HG03432 (cell line): ENCODE results near the gene DENND5B.
"Not testable (repeated sequence)": the region's sequence is repeated elsewhere in the genome, so short reads cannot be mapped to it uniquely, and the experiment has no call there.

Experiments used
- ATAC-seq: cut with Tn5 transposase; IDR thresholded peaks from one replicate; pipeline ENCODE4 v1.9.1; 2021; ENCODE audit warnings: mild to moderate bottlenecking, moderate library complexity; ENCODE audit not compliant: unreplicated experiment

The DENND5B gene

DNA sequence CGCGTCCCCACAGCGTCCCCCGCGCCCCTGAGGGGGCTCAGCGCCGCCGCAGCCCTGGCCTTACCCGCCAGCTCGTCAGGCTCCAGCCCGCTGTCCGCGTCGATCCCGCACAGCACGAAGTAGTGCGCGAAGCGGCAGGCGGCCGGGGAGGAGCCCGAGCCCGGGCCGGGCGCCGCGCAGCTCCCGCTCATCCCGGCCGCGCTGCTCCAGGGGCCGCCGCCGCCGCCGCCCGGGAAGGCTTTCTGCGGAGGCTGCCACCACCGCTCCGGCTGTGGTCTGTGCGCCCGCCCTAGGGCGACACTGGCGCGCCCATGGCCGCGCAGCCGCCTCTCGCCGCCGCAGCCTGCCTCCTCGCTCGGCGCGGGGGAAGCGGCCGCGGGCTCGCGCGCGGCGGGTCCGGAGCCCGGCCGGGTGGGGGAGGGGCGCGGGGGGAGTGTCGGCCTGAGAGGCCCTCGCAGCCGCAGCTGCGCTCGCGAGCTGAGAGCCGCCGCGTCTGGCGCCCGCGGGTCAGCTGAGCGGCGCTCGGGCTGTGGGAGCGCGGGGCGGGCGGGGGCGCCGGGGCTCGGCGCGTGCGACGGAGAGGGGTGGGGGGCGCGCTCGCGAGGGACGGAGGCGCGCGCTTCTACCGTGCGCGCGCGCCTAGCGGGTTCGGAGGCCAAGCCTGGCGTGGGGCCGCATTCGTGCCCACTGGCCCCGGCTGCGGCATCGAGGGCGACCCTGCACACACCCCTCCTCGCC, at the start of gene DENND5B:
Gene DENND5B (minus strand): TSS at position 495 of the 738 bp plus-strand sequence. CDS start 304 bp downstream, at position 191.
- ATAC-seq = peak; percentile 56

DNA sequence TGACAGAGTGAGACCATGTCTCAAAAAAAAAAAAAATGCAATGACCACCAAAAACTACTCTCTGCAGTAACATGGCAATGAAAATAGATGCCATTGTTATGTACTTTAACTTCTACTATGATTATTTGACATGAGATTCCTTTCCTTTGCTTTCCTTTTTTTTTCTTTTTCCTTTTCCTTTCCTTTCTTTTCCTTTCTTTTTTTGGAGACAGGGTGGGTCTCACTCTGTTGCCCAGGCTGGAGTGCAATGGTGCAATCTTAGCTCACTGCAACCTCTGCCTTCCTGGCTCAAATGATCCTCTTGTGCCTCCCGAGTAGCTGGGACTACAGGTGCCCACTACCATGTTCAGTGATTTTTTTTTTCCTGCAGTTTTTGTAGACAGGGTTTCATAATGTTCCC, 43.7 kb upstream of the DENND5B start:
- ATAC-seq = no peak

DNA sequence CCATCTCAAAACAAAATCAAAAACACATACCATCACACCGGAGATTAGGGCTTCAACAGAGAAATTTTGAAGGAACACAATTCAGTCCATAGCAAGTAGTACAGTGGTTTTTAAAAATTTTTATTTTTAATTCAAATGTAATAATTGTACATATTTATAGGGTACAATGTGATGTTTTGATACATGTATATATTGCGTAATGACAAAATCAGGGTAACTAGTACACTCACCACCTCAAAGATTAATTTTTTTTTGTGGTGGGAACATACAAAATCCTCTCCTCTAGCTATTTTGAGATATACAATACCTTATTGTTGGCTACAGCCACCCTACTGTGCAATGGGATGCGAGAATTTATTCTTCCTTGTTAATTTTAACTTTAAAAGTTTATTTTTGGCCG, 42.5 kb upstream of the DENND5B start:
- no peak for ATAC-seq

DNA sequence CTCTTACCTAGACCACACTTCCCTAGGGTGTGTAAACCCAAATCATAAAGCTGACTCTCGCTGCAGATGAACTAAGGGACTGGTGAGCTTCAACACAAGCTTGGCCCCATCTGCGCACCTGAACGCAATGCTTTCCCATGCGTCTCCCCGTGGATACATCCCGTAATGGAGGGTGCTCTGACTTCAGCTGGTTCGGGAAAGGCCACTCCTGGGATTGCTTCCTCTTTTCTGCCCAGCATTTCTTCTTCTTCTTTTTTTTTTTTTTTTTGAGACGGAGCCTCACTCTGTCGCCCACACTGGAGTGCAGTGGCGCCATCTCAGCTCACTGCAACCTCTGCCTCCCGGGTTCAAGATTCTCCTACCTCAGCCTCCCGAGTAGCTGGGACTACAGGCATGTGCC, 40.9 kb upstream of the DENND5B start:
- ATAC-seq = no peak

DNA sequence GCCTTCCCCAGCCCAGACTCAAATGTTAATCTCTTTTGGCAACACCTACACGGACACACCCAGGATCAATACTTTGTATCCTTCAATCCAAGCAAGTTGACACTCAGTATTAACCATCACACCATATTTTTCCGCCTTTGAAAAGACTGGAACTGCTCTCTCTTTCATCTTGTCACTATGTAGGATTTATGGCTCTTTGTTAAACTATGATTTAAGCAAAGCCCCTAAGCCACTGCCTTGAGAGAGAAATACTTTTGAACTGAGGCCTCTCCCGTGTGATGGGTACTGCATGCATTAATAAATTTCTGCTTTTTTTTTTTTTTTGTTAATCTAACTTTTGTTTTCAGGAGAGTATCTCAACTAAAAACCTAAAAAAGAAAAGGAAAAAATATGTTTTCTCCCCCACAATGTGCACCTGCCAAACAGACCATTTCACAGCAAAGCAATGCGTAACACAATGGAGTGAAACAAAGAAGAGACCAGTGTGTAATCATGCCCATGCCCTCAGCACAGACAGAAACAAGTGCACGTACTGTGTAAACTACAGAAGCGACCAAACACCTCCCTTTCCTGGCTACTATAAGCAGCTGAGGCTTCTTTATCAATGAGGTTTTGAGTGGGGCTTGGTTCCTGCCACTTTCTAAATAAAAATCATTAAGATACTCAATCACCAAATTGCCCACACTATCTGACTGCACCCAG, 40.2 kb upstream of the DENND5B start:
- no peak for ATAC-seq

DNA sequence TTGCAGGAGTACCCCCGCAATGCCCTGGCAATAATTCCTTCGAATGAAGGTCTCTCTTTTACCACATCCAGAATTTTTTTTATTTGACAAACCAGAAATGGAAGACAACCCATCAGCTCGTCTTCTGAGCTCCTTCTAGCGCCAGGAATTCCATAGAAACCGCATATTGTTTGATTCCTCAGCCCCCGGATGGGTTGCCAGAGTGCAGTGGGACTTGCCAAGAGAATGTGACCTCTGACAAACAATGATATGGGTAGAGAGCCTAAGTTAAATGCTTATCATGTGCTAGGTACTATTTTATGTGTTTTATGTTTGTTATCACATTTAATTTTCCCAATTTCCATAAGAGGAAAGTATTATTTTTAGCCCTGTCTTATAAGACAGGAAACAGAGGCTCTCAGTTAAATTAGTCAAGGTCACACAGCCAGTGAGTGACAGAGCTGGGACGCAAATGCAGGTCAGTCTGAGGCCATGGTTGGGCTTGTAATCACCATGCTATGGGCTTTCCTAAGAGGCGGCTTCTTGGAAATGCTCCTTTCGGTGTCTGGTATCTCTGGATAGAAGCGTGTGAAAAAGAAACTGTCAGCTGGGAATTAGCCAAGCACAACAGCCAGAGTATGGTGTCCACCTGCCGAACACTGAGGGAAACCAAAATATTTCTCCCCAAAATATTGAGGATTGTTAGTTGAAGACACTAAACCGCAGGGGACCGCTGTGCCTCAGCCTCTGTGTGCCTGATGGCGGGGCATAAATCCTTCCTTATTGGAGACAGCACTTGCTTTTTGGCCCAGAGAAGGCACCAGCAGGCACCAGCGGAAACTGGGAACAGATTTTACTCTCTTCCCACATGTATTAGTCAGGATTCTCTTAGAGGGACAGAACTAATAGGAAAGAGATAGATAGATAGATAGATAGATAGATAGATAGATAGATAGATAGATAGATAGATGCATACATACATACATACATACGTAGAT, 39.1 kb upstream of the DENND5B start:
- ATAC-seq = no peak

DNA sequence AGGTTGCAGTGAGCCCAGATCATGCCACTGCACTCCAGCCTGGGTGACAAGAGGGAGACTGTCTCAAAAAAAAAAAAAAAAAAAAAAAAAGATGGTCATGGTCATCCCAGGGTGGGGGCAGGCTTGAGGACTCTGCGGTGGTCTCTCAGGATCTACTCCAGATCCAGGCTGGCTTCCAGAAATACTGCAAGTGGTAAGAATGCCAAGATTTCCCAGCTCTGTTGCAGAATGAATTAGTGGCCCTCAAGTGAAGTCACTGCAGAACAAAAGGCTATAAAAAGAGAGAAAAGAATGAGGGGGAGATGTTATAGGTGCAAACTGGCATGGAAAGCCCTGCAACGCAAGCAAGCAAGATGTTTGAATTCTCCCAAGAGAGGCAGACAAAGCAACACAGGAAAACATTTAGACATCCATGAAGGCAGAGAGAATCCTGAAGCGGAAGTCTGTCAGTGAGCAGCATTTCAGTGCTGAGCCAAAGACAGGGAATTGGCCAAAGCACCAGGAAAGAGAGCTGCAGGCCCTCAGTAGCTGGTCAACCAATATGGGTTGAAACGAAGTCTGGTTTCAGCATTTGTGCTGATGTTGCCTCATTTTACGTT, 36.6 kb upstream of the DENND5B start:
- no peak for ATAC-seq

DNA sequence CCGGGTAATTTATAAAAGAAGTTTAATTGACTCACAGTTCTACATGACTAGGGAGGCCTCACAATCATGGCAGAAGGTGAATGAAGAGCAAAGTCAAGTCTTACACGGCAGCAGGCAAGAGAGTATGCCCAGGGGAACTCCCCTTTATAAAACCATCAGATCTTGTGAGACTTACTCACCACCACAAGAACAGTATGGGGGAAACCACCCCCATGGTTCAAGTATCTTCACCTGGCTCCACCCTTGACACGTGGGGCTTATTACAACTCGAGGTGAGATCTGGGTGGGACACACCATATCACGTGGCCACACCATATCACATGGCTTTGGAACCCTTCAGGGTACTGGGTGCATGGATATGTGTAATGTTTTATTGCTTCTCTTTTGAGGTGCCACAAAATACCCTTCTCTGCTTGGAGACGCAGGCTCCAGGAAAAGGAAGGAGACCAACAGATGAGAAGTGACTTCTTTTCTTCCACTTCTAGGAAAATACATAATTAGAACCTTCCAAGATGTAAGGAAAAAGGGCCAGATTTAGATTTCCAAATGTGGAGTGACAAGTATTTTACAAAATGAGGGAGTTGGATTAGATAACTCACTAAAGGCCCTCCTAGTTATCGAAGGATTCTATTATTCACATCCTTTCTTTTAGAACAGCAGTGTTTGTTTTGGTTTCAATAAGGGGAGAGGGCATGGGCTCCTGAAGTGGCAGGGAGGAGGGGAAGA, 35.5 kb upstream of the DENND5B start:
- ATAC-seq = no peak

DNA sequence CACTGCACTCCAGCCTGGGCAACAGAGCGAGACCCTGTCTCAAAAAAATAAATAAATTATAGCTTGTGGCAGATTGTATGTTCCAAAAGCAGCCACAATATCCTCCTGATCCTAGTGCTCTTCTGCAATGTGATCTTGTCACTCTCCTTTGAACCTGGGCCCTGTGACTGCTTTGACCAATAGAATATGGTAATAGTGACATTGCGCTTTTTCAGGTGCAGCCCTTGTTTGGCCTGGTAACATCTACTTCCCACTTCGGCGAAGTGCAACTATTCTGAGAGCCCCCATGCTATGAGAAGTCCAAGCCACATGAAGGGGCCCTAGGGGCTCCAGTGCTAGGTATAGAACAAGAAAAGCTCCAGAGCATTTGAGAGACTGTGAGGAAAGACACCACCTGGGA, 31.1 kb upstream of the DENND5B start:
- ATAC-seq = no peak

DNA sequence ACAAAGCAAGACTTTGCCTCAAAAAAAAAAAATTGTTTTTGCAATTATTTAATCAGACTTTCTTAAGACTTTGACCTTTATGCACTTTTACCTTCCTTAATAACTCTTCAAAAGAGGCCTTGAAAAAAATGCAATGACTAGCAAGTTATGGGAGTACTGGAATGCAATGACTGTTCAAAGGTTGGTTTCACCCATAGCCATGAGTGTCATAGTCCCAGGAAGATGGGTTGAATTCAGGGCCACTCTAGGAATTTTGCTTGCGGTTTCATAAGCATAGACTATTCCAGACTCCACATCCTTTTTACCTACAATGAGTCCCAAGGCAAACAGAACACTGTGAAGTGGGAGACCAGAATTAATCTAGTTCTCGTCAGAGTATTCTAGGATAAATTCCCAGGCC, 29.4 kb upstream of the DENND5B start:
- no peak for ATAC-seq

DNA sequence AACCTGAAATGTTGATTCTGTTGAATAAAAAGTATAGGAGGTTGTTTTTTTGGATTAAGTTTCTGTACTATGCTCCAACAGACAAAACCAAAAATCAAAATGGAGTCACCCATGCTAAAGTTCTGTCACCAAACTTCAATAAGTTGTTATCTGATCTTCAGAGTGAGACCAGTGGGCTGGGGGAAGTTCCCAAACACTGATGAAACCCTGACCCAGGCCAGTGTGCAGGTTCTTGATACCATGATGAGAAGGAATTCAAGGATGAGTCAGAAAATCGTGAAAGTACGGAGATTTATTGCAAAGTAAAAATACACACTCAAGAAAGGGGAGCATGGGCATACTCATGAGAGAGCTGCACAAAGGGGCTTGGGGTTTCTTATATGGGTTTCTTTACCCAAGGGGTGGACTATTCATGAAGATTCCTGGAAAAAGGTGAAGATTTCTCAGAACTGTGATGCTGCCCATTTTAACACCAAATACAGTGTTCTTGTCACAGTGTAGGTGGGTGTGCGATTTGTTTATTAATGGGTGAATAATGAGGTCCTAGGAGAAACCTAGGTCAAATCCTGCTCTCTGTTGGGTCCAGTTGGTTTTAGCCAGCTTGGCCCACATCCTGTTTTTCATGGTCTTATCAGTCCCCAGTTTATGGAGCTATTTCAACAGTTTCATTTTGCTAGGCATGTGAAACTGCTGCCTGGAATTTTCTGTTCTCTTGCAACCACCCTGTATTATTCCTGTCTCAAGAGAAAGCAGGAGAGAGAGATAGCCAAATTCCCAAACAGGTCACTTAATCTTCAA, 27.5 kb upstream of the DENND5B start:
- no peak for ATAC-seq

DNA sequence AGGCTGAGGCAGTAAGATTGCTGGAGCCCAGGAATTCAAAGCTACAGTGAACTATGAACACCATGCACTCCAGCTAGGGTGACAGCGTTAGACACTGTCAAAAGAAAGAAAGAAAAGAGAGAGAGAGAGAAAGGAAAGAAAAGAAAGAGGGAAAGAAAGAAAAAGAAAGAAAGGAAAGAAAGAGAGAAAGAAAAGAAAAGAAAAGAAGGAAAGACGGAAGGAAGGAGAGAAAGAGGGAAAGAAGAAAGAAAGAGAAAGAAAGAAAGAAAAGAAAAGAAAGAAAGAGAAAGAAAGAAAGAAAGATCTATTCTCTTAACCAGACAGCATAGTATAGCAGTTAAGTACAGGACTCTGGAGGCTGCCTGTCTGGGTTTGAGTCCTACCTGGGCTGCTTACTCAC, 21.9 kb upstream of the DENND5B start:
- no peak for ATAC-seq

DNA sequence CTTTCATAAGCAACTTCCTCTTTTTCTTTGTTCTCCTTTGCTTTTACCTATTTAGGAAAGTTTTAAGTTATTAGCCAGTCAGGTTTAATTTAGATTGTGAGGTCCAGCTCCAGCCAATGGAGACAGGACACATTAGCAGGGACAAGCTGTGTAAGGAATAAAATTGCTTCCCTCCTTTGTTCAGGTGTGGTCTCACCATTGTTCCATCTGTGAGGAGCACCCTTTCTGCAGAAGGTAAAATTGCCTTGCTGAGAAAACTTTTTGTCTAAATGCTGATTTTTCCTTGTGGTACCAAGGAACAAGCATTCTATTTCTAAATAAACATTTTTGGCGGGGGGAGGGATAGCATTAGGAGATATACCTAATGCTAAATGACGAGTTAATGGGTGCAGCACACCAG, 17.4 kb upstream of the DENND5B start:
- ATAC-seq = not testable (repeated sequence)

DNA sequence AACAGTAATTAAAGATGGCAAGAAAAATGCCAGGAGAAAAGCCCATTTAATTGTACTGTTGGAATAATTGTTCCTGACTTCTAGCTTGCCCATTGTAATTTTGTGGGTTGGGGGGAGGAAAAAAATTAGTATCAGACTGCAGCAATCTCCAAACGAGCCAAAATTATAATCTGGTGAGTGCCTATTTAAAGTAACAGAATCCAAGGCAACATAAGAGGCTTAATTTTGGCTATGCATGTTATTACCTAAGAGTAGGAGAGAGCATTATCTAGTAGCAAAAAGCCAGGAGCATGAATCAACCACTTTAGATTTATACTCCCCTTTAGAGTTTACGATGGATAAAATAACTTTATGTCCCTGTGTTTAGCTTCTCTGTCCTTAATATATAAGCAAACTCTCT, 14.6 kb upstream of the DENND5B start:
- ATAC-seq = no peak

DNA sequence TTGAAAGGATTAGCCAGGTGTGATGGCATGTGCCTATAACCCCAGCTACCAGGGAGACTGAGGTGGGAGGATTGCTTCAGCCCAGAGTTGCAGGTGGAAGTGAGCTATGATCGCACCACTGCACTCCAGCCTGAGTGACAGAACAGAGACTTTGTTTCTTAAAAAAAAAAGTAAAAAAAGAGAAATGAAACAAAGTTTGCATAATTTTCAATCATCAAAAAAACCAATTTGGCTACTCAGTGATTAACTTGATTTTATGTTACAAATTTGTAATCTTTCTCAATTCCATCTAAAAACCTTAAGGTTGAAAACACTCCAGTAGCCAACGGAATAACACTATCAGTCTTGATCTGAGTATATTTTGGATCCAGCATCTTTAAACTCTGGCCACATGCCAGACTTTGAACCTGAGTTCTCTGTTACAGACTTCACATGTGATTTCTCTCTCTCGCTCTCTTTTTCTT, 12.6 kb upstream of the DENND5B start:
- ATAC-seq = peak; percentile 98

DNA sequence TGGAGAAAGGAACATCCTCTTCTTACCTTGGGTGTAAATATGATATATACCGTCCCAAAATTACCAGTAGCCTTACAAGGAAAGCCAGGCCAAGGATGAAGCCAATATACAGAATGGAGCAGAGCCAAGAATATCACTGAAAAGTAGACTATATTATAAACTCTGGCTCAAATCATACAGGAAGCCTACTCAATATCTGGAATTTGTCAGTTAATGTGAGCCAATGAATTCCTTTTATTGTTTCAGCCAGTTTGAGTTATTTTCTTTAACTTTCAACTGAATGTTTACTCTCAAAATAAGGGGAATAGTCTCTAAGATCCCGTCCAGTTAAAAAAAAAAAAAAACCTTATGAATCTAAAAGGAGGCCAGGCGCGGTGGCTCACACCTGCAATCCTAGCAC, 9.8 kb upstream of the DENND5B start:
- no peak for ATAC-seq

DNA sequence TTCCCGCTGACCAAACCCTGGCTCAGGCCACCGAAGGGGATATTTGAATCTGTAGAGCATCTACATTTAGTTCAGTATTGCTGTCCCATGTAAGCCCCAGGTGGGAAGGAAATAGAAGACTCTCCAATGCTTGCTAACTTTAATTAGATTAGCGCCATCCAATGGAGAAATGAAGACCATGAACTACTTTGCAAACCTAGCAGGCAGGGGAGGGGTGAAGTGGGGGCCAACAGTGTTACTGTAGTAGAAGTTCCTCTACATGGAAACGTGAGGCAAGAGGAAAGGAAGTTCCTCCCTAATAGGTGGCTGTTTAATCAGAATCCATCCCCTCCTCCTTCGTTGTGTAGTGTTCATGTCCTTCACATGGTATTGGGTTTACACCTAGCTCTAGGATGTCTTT, 9.3 kb upstream of the DENND5B start:
- no peak for ATAC-seq

DNA sequence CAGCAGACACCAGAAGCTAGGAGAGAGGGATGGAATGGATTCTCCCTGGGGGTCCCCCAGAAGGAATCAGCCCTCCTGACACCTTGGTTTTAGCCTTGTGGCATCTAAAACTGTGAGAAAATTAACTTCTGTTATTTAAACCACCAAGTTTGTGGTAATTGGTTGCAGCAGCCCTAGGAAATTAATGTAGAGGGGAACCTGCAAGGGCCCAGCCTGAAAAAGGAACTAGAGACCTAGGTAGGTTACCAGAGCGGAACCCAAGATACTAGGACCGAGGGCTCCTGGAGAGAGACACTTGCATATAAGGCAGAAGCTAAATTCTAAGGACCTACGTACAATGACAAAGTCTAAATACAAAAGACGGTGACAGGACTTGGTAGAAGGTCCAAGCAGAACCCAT, 8.1 kb upstream of the DENND5B start:
- ATAC-seq = peak; percentile 50

DNA sequence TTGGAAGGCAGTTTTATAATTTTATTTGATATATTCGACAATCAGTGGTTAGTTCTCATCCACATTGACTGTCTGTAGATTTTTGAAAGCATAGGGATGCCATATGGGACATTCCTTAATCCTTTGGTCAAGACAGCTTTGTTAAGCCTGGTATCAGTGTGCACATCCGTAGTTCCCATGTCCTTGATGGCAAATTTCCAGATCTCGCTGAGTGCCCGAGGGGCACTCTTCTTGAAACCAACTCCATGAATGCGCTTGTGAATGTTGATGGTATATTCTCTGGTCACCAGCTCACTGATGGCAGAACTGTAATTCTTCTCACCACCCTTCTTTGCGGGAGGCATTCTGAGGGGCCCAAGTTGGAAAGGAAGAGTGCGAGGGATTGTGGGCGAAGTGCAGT, 6.1 kb upstream of the DENND5B start:
- no peak for ATAC-seq
